GM10266 (cell line): ENCODE results near the gene TRAPPC12.
"Not testable (repeated sequence)": the region's sequence is repeated elsewhere in the genome, so short reads cannot be mapped to it uniquely, and the experiment has no call there.

Experiments used
- DNase-seq: peaks from one replicate; pipeline ENCODE4 v3.0.0; 2012; ENCODE audit errors: extremely low spot score
- TF ChIP-seq, protein P1 (sequence below): IDR thresholded peaks from 2 replicates; pipeline ENCODE4 v1.5.1; 2012; ENCODE audit warnings: mild to moderate bottlenecking, low read depth; ENCODE audit not compliant: control insufficient read depth, insufficient read depth; ENCODE audit errors: missing control alignments

Gene TRAPPC12

DNA sequence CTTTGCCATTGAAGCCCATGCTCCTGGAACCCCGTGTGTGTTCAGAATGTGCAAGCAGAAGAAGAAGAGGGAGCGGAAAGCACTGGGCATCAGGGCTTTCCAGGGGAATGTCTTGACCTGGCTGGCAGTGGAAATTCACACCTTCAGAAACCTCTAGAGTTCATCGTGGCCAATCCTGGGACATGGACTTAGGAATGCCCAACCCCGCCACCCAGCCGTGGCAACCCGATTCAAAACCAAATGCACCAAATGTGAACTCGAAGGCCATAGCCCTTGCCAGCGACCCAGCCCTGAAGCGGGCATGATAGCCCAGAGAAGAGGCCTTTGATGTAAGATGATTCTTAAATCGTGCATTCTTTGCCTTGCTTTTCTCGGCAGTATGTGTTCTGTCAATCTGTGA is 70.4 kb downstream of the TRAPPC12 start:
- no peak for DNase-seq
- TF ChIP-seq, protein P1, sequence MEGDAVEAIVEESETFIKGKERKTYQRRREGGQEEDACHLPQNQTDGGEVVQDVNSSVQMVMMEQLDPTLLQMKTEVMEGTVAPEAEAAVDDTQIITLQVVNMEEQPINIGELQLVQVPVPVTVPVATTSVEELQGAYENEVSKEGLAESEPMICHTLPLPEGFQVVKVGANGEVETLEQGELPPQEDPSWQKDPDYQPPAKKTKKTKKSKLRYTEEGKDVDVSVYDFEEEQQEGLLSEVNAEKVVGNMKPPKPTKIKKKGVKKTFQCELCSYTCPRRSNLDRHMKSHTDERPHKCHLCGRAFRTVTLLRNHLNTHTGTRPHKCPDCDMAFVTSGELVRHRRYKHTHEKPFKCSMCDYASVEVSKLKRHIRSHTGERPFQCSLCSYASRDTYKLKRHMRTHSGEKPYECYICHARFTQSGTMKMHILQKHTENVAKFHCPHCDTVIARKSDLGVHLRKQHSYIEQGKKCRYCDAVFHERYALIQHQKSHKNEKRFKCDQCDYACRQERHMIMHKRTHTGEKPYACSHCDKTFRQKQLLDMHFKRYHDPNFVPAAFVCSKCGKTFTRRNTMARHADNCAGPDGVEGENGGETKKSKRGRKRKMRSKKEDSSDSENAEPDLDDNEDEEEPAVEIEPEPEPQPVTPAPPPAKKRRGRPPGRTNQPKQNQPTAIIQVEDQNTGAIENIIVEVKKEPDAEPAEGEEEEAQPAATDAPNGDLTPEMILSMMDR, result no peak

DNA sequence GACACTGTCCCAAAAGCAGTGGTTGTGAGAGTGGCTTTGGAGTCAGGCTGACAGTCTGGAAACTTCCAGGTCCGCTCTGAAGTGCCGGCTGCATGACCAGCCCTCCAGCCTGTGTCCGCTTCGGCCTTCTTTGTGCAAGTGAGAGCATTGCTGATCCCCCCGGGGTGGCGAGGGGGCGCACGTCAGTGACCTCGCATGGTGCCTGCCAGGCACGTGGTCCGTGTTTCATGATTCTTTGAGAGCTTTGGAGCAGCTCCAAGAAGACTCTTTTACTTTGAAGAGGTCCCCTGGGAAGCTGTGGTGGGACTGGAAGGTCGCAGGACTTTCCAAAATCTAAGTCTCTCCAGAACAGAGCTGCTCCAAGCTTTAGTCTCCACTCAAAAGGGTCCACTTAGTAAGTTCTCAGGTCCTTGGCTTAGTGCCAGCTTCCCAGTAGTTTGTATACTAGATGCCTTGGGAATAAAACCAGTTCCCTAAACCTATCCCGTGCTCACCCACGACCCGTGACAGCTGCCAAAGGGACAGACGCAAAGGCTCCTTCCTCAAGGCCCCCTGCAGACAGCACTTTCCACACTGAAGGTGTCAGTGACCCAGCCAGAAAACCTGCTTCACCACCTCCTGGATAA is 71.0 kb downstream of the TRAPPC12 start:
- no peak for DNase-seq
- TF ChIP-seq, protein P1, result no peak

DNA sequence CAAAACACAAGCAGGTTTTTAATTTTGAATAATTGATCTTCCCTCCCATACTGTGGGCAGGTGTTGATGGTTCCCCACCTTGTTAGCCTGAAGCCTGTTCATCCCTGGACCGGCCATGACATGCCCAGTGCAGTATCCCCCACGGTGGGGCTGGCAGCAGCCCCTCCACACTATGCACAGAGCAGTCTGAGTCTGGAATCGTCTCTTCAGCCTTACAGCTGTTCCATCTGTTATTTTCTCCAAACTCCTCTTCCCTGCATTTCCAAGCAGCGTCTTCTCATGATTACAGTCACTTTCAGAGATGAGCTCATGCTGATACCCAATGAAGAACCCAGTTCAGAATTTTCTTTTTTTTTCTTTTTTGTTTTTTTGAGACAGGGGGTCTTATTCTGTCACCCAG is 71.7 kb downstream of the TRAPPC12 start:
- TF ChIP-seq, protein P1, result no peak
- no peak for DNase-seq

DNA sequence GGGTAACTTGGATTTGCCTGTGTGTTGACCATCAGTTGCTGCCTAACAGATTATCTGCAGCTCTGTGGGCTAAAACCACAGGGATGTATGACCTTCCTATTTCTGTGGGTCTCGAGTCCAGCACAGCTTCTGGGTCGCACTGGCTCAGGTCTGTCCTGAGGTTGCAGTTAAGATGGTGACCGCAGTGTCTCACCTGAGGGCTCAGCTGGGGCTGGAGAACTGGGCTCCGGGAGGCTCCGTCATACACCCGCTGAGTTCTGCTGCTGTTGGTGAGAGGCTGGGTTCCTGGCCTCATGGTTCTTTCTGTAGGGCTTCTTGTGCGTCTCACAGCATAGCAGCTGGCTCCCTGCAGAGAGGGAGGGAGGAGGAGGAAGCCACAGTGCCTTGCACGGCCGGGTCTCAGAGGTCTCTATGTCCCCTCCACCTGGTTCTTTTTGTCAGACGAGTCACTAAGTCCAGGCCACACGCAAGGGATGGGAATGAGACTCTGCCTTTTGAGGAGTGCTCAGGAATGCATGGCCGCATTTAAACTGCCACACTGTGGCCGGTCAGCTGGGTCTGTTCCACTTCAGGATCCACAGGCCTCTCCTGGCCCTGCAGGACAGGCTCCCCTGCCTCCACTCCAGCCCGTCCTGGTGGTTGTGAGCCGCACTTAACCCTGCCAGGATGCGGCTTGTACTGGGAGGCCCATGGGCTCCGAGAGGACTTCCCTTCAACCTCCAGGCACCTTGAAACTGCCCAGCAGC is 72.6 kb downstream of the TRAPPC12 start:
- TF ChIP-seq, protein P1, result no peak
- DNase-seq, result no peak

DNA sequence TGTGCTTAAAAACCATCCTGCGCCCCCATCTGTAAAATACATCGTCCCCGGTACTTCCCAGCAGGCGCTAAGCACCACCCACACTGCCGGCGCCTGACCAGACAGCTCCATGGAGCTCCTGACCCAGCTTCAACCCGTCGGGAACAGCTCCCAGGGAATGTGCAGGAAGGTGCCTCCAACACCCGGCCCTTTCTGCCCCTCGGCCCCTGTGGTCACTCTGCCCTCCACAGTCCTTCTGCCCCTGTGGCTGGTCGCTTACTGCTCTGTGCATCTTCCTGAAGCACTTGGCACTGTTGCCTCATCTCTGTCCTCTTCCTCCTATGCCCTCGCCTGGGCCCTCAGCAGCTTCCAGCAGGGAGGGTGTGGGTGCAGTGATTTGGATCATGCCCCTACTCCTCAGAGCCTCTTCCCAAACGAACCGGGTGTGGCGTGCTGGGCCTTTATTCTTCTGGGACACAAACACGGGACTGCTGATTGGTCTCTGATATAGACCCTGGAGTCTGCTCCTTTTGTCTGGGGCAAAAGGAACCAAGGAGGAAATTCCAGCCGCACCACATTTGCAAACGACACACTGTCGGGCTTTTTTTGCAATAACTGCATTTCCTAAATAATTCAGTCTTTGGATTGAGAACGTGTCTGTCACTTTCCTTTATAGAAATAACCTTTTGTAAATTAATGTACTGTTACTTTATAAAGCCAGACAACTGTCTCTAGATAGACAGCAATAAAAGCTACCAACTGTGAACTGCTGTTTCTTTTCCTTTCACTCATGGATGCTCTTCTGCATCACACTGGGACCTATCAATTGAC is 73.9 kb downstream of the TRAPPC12 start:
- TF ChIP-seq, protein P1, result no peak
- no peak for DNase-seq

DNA sequence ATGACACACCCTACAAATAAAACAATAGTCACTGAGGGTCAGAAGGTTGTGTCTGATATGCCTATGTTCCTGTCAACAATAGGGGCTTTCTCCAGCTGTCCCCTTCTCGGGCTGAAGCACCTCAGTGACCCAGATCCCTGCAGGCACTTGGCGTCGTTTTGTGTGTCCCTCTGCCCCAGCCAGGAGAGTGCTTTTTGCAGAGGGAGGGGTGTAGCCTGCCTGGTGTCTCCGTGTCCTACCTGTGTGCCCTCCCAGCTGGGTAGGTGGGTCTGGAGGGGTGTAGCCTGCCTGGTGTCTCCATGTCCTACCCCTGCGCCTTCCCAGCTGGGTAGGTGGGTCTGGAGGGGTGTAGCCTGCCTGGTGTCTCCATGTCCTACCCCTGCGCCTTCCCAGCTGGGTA is 74.5 kb downstream of the TRAPPC12 start:
- not testable (repeated sequence) for DNase-seq

DNA sequence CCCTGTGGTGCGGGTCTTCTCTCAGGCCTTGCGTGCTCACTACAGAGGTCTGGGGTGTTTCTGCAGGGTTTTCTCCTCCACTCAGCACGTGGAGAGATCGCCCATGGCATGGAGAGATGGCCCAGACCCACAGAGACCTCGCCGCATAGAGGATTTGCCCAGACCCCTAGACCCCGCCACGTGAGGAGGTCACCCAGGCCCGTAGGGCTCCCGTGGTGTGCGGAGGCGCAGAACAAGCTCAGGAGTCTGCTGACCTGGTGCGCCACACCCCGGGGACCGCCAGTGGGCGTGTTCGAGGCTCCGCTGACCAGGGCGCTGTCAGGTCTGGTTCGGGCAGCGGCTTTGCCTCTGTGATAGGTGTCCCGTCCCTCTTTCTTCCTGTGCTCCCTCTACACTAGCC is 75.3 kb downstream of the TRAPPC12 start:
- no peak for DNase-seq

More for the DNA sequence above, 75.3 kb downstream of the TRAPPC12 start:
- TF ChIP-seq, protein P1, result no peak
